Endothelial cell (in vitro differentiated cells): ENCODE data around the gene ALG2. TPM values are rescaled to one million over a fixed set of nuclear protein-coding genes. Genes with fewer than 3 reads are reported as not detected.

ENCODE experiments used
- DNase-seq: peaks from one replicate; pipeline ENCODE4 v3.0.0; 2021; ENCODE audit warnings: low spot score
- H3K27ac Mint-ChIP-seq: one replicate; pipeline ENCODE4 v1.8.0; 2021; ENCODE audit warnings: mixed read lengths, inconsistent platforms; ENCODE audit not compliant: unreplicated experiment
- H3K27me3 Mint-ChIP-seq: one replicate; pipeline ENCODE4 v1.8.0; 2021; ENCODE audit warnings: mild to moderate bottlenecking, moderate library complexity, mixed read lengths, inconsistent platforms; ENCODE audit not compliant: unreplicated experiment
- H3K36me3 Mint-ChIP-seq: one replicate; pipeline ENCODE4 v1.8.0; 2021; ENCODE audit warnings: mild to moderate bottlenecking, low read depth, mixed read lengths, inconsistent platforms; ENCODE audit not compliant: unreplicated experiment
- H3K4me1 Mint-ChIP-seq: one replicate; pipeline ENCODE4 v1.8.0; 2021; ENCODE audit warnings: mild to moderate bottlenecking, mixed read lengths, inconsistent platforms; ENCODE audit not compliant: unreplicated experiment
- H3K4me3 Mint-ChIP-seq: one replicate; pipeline ENCODE4 v1.8.0; 2021; ENCODE audit warnings: mild to moderate bottlenecking, mixed read lengths, inconsistent platforms; ENCODE audit not compliant: unreplicated experiment
- H3K9me3 Mint-ChIP-seq: one replicate; pipeline ENCODE4 v1.8.0; 2021; ENCODE audit warnings: mixed read lengths, inconsistent platforms; ENCODE audit not compliant: unreplicated experiment
- total RNA-seq: library from RNA; stranded (reverse); fragmentation: NEBNext Ultra II Directional; extraction: Animal tissue kit (Norgen Biotek cat#: 25700); gene quantifications from one replicate; pipeline ENCODE4 v1.2.1, GENCODE V29; 2021; ENCODE audit not compliant: unreplicated experiment
- TF ChIP-seq, protein P1 (sequence below): fragments of 200-600 bp; sonication (generic); IDR thresholded peaks from one replicate; pipeline ENCODE4 v1.5.0; 2021; ENCODE audit warnings: antibody characterized with exemption; ENCODE audit not compliant: unreplicated experiment

ALG2 gene
- total RNA-seq, 1 donor from 2014 or later = 28.9 TPM

DNA sequence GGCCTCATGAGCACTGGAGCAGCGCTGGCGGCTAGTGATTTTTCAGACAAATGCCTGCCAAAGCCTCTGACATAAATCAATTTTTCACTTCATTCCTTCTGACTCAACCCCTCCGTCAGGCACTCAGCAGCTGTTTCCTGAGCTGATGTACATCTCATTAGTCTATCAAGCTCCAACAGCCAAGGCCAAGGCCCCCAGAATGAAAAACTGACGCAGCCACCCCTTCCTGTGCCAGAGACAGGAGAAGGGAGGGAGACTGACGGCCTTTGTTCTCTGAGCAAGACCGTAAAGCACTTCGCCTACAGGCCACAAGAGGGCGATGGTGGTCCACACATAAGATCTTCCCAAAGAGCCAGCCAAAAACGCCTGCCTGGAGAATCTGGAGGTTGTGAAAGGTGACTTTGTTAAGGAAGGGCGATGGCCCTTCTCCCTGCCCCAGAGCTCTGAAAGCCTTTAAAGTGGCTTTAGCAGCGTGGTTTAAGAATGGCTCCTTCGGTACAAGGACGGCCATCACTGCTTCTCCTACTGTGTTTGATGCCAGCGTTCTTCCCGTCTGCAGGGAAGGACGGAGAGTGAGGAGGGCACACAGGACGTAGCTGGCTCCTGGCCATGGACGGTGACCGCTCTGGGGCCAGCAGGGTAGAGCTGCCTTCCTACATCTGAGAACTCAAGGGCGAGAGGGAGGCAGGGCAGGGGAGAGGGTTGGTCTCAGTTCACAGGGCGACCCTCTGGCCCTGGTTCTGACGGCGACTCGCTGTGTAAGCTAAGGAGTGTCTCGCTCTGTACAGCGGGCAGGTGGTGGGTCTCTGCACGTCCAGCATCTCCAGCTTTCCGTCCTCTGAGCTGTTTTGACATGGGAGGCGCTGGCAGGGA lies 37.0 kb downstream of the ALG2 start:
- no peaks in the 10 kb centered on the region for H3K4me1 Mint-ChIP-seq

DNA sequence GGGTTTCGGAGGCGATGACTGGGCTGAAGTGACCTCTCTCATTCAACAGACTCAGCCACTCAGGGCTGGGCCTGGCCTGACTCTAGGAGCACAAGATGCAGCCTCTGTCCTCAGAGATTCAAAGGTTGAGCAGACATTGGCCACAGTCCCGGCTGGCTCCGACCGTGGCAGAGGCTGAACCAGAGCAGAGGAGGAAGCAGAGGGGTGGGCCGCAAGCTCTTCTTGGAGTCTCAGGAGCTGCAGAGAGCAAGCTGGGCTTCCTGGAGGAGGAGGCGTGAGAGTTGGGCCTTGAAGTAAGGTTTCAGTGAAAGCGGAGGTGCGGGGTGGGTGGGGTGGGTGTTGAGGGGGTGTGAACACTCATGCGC lies 37.6 kb downstream of the ALG2 start:
- Mint-ChIP-seq H3K27me3 (no peaks in the 10 kb centered on the region), H3K4me3 (no peak overlapping the region), H3K9me3 (no peaks in the 10 kb centered on the region), H3K36me3 (no peaks in the 10 kb centered on the region), H3K27ac (no peak overlapping the region), H3K4me1 (no peaks in the 10 kb centered on the region)
- no peak for DNase-seq
- TF ChIP-seq, protein P1, sequence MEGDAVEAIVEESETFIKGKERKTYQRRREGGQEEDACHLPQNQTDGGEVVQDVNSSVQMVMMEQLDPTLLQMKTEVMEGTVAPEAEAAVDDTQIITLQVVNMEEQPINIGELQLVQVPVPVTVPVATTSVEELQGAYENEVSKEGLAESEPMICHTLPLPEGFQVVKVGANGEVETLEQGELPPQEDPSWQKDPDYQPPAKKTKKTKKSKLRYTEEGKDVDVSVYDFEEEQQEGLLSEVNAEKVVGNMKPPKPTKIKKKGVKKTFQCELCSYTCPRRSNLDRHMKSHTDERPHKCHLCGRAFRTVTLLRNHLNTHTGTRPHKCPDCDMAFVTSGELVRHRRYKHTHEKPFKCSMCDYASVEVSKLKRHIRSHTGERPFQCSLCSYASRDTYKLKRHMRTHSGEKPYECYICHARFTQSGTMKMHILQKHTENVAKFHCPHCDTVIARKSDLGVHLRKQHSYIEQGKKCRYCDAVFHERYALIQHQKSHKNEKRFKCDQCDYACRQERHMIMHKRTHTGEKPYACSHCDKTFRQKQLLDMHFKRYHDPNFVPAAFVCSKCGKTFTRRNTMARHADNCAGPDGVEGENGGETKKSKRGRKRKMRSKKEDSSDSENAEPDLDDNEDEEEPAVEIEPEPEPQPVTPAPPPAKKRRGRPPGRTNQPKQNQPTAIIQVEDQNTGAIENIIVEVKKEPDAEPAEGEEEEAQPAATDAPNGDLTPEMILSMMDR = no peak

More for the DNA sequence above, 37.0 kb downstream of the ALG2 start:
- H3K27ac Mint-ChIP-seq = no peak overlapping the region
- DNase-seq = peak; percentile 81
- H3K4me3 Mint-ChIP-seq = no peak overlapping the region
- no peaks in the 10 kb centered on the region for H3K36me3 Mint-ChIP-seq
- TF ChIP-seq, protein P1 = peak; percentile 89
- H3K9me3 Mint-ChIP-seq = no peaks in the 10 kb centered on the region
- H3K27me3 Mint-ChIP-seq = no peaks in the 10 kb centered on the region

DNA sequence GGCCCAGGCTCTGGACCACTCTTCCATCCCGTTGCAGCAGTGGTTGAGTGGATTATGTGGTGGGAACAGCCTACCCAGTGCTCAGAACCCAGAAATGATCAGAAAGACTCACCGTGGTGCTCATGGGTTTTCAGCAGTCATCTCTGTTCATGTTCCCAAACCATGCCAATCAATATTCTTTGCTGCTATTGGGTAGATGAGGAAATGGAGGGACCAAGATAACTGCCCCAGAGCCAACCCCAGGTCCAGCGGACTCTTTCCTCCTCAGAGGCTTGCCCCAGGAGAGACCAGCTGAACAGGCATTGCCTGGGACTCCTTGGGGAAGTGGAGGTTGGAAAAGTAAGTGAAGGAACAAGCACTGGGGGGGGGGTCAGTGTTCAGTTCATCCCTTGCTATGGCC lies 38.1 kb downstream of the ALG2 start:
- Mint-ChIP-seq H3K9me3 (no peaks in the 10 kb centered on the region), H3K27me3 (no peaks in the 10 kb centered on the region), H3K36me3 (no peaks in the 10 kb centered on the region), H3K4me1 (no peaks in the 10 kb centered on the region), H3K27ac (no peak overlapping the region), H3K4me3 (no peak overlapping the region)
- DNase-seq = no peak
- TF ChIP-seq, protein P1 = no peak

DNA sequence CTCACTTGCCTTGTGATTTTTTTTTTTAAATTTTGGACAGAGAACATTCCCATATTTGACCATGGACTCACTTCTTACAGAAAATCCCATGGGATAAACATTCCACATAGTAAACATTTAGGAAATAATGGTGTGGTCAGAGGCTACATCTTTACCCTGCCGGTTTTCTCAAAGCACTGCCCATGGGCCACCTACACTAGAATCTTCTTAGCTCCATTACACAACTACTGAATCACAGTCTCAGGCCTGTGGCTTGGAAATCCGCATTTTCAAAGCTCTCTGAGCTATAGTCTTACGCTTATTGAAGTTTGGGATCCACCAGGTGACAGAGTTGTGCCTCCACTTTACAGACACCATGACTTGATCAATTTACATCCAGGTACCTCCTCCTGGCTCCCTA lies 39.4 kb downstream of the ALG2 start:
- Mint-ChIP-seq H3K4me3 (no peak overlapping the region), H3K9me3 (no peaks in the 10 kb centered on the region), H3K36me3 (no peaks in the 10 kb centered on the region), H3K4me1 (no peaks in the 10 kb centered on the region), H3K27ac (no peak overlapping the region), H3K27me3 (no peaks in the 10 kb centered on the region)
- TF ChIP-seq, protein P1 = no peak
- DNase-seq = no peak

DNA sequence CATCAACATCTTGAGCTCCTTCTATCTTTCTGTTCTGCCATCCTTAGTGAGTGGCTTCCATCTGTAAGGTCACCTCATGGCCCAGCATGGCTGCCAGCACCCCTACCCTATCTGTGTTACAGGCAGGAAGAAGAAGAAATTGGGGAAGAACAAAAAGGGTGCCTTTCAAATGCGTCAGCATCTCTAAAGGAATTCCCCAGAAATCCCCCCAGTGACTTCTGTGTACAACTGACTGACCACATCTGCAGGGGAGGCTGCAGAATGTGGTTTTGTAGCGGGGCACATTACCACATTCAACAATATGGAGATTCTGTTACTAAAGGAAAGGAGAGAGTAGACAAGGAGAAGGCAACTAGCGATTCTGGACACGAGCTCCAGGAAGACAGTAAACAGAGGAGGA lies 40.1 kb downstream of the ALG2 start:
- Mint-ChIP-seq H3K27ac (no peak overlapping the region), H3K36me3 (no peaks in the 10 kb centered on the region), H3K4me1 (no peaks in the 10 kb centered on the region), H3K27me3 (no peaks in the 10 kb centered on the region), H3K9me3 (no peaks in the 10 kb centered on the region), H3K4me3 (no peak overlapping the region)
- TF ChIP-seq, protein P1 = no peak
- DNase-seq = no peak
